ENCODE results near the gene AGBL2.
A peak's percentile ranks its signal among the peaks of the same experiment; 100 is the strongest.

AGBL2 gene

DNA sequence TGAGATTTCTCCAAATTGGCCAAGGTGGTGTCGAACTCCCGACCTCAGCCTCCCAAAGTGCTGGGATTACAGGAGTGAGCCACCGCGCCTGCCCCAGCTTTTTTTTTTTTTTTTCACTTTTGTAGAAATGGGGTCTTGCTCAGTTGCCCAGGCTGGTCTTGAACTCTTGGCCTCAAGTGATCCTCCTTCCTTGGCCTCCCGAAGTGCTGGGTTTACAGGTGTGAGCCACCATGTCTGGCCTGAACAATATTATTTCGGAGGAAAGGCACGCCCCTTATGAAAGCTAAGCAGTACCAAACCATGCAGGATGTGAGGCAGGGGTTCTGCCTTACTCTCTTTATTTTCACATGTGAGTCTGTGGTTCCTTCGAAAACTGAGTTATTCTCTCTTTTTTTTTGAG is 88.9 kb downstream of the AGBL2 start:
- DNase-seq (ENCODE audit: low read depth): no peak

GRCh38 chr11:47620836-47621378 is 94.3 kb downstream of the AGBL2 start:
- no peak for DNase-seq (ENCODE audit: low read depth)

- DNase-seq (ENCODE audit: low read depth): peak; percentile 76
Observed at GRCh38 chr11:47617417-47617809, 97.8 kb downstream of the AGBL2 start.

DNA sequence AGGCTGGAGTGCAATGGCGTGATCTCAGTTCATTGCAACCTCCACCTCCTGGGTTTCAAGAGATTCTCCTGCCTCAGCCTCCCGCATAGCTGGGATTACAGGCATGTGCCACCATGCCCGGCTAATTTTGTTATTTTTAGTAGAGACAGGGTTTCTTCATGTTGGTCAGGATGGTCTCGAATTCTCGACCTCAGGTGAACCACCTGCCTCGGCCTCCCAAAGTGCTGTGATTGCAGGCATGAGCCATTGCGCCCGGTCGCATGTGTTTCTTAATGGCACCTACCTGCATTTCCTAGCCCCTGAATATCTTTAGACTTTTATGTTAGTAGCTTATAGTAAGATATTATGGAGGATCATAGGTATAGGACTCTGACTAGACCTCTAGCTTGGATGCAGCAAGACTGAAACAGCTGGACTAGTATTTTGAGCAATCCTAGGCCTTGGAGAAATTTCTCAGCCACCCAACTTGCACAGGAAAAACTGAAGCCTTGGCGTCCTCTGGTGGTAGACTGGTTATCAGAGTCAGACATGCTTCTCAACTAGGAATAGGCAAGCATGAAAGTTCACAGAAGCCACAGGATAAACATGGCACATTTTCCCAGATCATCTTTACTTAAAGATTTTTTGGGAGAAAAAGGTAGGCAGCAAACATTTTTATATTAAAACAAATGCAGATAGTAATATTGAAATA is 98.3 kb downstream of the AGBL2 start:
- peak; percentile 67 for DNase-seq (ENCODE audit: low read depth)

- no peak for DNase-seq (ENCODE audit: low read depth)
Observed at GRCh38 chr11:47615249-47615648, 99.9 kb downstream of the AGBL2 start.

- DNase-seq (ENCODE audit: low read depth): no peak
Observed at GRCh38 chr11:47611348-47611794, 103.8 kb downstream of the AGBL2 start.

DNA sequence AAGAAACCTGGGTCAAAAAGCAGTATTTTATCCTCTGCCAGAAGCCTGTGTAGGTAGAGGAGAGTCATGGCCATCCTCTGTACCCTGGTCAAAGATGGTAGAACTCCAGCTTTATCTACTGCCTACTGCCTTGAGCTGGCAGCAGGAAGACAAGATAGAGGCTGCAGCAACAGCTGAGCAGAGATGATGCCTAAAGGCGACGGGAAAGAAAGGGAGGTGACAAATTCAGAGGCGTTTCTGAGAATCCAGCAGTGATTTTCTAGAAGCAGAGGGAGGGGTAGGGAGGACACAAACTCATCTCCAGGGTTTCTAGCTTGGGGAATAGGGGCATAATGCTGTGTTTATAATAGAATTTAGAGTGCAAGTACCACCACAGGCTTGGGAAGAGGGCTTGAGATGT is 105.5 kb downstream of the AGBL2 start:
- DNase-seq (ENCODE audit: low read depth): no peak
